H9 (cell line): ENCODE data around the gene COA8. TPM values are rescaled to one million over a fixed set of nuclear protein-coding genes. Genes with fewer than 3 reads are reported as not detected.

Source experiments
- DNase-seq: peaks from one replicate; pipeline ENCODE4 v3.0.0-alpha.2; 2017
- H2AFZ ChIP-seq: one replicate; pipeline ENCODE4 v1.6.1; 2013; ENCODE audit warnings: mild to moderate bottlenecking, low read length, control low read depth, moderate library complexity
- H2AK5ac ChIP-seq: 2 replicates; pipeline ENCODE4 v1.6.1; 2013; ENCODE audit warnings: low read length, control low read depth, mixed read lengths; ENCODE audit not compliant: insufficient read length
- H2BK120ac ChIP-seq: one replicate; pipeline ENCODE4 v1.6.1; 2013; ENCODE audit warnings: low read depth, mild to moderate bottlenecking, low read length, control low read depth, inconsistent platforms; ENCODE audit not compliant: poor library complexity, severe bottlenecking
- H2BK12ac ChIP-seq: 2 replicates; pipeline ENCODE4 v1.6.1; 2013; ENCODE audit warnings: low read length, control low read depth, mixed read lengths, low read depth; ENCODE audit not compliant: insufficient read length
- H2BK15ac ChIP-seq: 2 replicates; pipeline ENCODE4 v1.6.1; 2013; ENCODE audit warnings: low read depth, low read length, control low read depth
- H2BK20ac ChIP-seq: one replicate; pipeline ENCODE4 v1.6.1; 2013; ENCODE audit warnings: low read depth, mild to moderate bottlenecking, low read length, control low read depth, inconsistent platforms; ENCODE audit not compliant: poor library complexity, severe bottlenecking
- H2BK5ac ChIP-seq: 2 replicates; pipeline ENCODE4 v1.6.1; 2013; ENCODE audit warnings: low read length, control low read depth, mixed read lengths; ENCODE audit not compliant: insufficient read length
- H3K14ac ChIP-seq: 2 replicates; pipeline ENCODE4 v1.6.1; 2013; ENCODE audit warnings: low read length, control low read depth; ENCODE audit not compliant: insufficient read depth
- H3K18ac ChIP-seq: 2 replicates; pipeline ENCODE4 v1.6.1; 2013; ENCODE audit warnings: low read depth, mild to moderate bottlenecking, mixed read lengths, low read length, control low read depth; ENCODE audit not compliant: insufficient read length
- H3K23ac ChIP-seq: 2 replicates; pipeline ENCODE4 v1.6.1; 2013; ENCODE audit warnings: low read length, control low read depth, mixed read lengths, low read depth; ENCODE audit not compliant: insufficient read length
- H3K23me2 ChIP-seq: 2 replicates; pipeline ENCODE4 v1.6.1; 2013; ENCODE audit warnings: low read depth, mild to moderate bottlenecking, mixed read lengths, low read length, control low read depth; ENCODE audit not compliant: insufficient read length, poor library complexity, severe bottlenecking
- H3K27ac ChIP-seq: 2 replicates; pipeline ENCODE4 v1.5.1; 2013; ENCODE audit warnings: low read length, control low read depth, mixed read lengths, low read depth; ENCODE audit not compliant: insufficient read length
- H3K27me3 ChIP-seq: 2 replicates; pipeline ENCODE4 v1.6.1; 2013; ENCODE audit warnings: low read length, control low read depth, inconsistent platforms; ENCODE audit not compliant: insufficient read depth
- H3K4ac ChIP-seq: 2 replicates; pipeline ENCODE4 v1.6.1; 2013; ENCODE audit warnings: low read depth, mild to moderate bottlenecking, control low read depth, inconsistent platforms, low read length, moderate library complexity
- H3K4me1 ChIP-seq: 2 replicates; pipeline ENCODE4 v1.6.1; 2013; ENCODE audit warnings: low read length, control low read depth, inconsistent platforms; ENCODE audit not compliant: insufficient read depth
- H3K4me2 ChIP-seq: 2 replicates; pipeline ENCODE4 v1.6.1; 2013; ENCODE audit warnings: low read length, control low read depth, mixed read lengths; ENCODE audit not compliant: insufficient read length, insufficient read depth
- H3K56ac ChIP-seq: 2 replicates; pipeline ENCODE4 v1.6.1; 2013; ENCODE audit warnings: low read depth, mild to moderate bottlenecking, mixed read lengths, low read length, control low read depth; ENCODE audit not compliant: insufficient read length
- H3K79me1 ChIP-seq: 2 replicates; pipeline ENCODE4 v1.6.1; 2013; ENCODE audit warnings: low read depth, mild to moderate bottlenecking, moderate library complexity, low read length, control low read depth, inconsistent platforms; ENCODE audit not compliant: insufficient read depth, poor library complexity, severe bottlenecking
- H3K79me2 ChIP-seq: 2 replicates; pipeline ENCODE4 v1.6.1; 2013; ENCODE audit warnings: low read length, control low read depth, inconsistent platforms; ENCODE audit not compliant: insufficient read depth
- H3K9ac ChIP-seq: 2 replicates; pipeline ENCODE4 v1.6.1; 2013; ENCODE audit warnings: low read length, control low read depth, mixed read lengths; ENCODE audit not compliant: insufficient read length; ENCODE audit errors: extremely low read depth
- H3K9me3 ChIP-seq: one replicate; pipeline ENCODE4 v1.6.1; 2013; ENCODE audit warnings: low read depth, low read length, inconsistent platforms; ENCODE audit not compliant: control insufficient read depth
- H3T11ph ChIP-seq: one replicate; pipeline ENCODE4 v1.6.1; 2013; ENCODE audit warnings: mild to moderate bottlenecking, low read length, control low read depth, inconsistent platforms
- H4K20me1 ChIP-seq: one replicate; pipeline ENCODE4 v1.6.1; 2013; ENCODE audit not compliant: control insufficient read depth, insufficient read length, insufficient read depth
- H4K5ac ChIP-seq: 2 replicates; pipeline ENCODE4 v1.6.1; 2013; ENCODE audit warnings: low read depth, mild to moderate bottlenecking, mixed read lengths, low read length, control low read depth; ENCODE audit not compliant: insufficient read length
- H4K8ac ChIP-seq: replicated peaks from 2 replicates; pipeline ENCODE4 v1.6.1; 2013; ENCODE audit warnings: low read length, control low read depth, mixed read lengths, low read depth; ENCODE audit not compliant: insufficient read length
- H4K91ac ChIP-seq: 2 replicates; pipeline ENCODE4 v1.6.1; 2013; ENCODE audit warnings: low read depth, mild to moderate bottlenecking, moderate library complexity, mixed read lengths, low read length, control low read depth; ENCODE audit not compliant: insufficient read length
- H3K27ac Mint-ChIP-seq, 3 experiments: 2 replicates in 2 of 3; 3 replicates in 1 of 3; pipeline ENCODE4 v1.8.0; 2020 to 2021; ENCODE audit warnings: mixed read lengths in 3 of 3, mild to moderate bottlenecking in 1 of 3, moderate library complexity in 1 of 3
- H3K27me3 Mint-ChIP-seq: 2 replicates; pipeline ENCODE4 v1.8.0; 2021; ENCODE audit warnings: low read depth, mild to moderate bottlenecking, moderate library complexity, mixed read lengths
- H3K36me3 Mint-ChIP-seq, 3 experiments: 2 replicates in 2 of 3; 3 replicates in 1 of 3; pipeline ENCODE4 v1.8.0; 2020 to 2021; ENCODE audit warnings: low read depth in 3 of 3, mixed read lengths in 3 of 3; ENCODE audit not compliant: insufficient read depth in 1 of 3
- H3K4me1 Mint-ChIP-seq, 2 experiments: 2 replicates each; pipeline ENCODE4 v1.8.0; 2020; ENCODE audit warnings: mixed read lengths in 2 of 2
- H3K4me3 Mint-ChIP-seq, 2 experiments: 2 replicates in 1 of 2; 3 replicates in 1 of 2; pipeline ENCODE4 v1.8.0; 2020 to 2021; ENCODE audit warnings: mild to moderate bottlenecking in 2 of 2, mixed read lengths in 2 of 2, moderate library complexity in 1 of 2
- H3K9me3 Mint-ChIP-seq, 2 experiments: 2 replicates in 1 of 2; 3 replicates in 1 of 2; pipeline ENCODE4 v1.8.0; 2020; ENCODE audit warnings: mild to moderate bottlenecking in 2 of 2, mixed read lengths in 2 of 2, moderate library complexity in 1 of 2
- CTCF ChIP-seq: fragments of 200-600 bp; sonication (generic); conservative IDR thresholded peaks from 3 replicates; pipeline ENCODE4 v1.8.0; 2021; ENCODE audit warnings: antibody characterized with exemption, mild to moderate bottlenecking
- WGBS: extraction: QIAGEN DNeasy Blood & Tissue Kit; methylation state at CpG from one replicate; pipeline ENCODE4 v1.1.7; 2013; ENCODE audit warnings: missing lambda C conversion rate, low lambda C conversion rate, mixed read lengths; ENCODE audit not compliant: insufficient read length; ENCODE audit errors: extremely low coverage; 5-methylcytosine and 5-hydroxymethylcytosine counted together
- long read RNA-seq: library from polyadenylated mRNA; unstranded; transcript quantifications from one replicate; pipeline ENCODE4 v2.0.0, GENCODE V29; 2020
- total RNA-seq: library from RNA; stranded (reverse); gene quantifications from 2 replicates; pipeline ENCODE4 v1.2.1, GENCODE V29; 2021

The COA8 gene
- total RNA-seq, result 43.2 and 45.5 TPM in 2 replicates
- long read RNA-seq, transcript APOPT1-202 (3 exons, 575 nt), result minor isoform, 7 of 101 reads
- long read RNA-seq, transcript APOPT1-203 (4 exons, 782 nt), result minor isoform, 11 of 101 reads
- long read RNA-seq, transcript APOPT1-207 (5 exons, 906 nt), result minor isoform, 6 of 101 reads
- long read RNA-seq, transcript APOPT1-201 (5 exons, 2,523 nt), result major isoform, 71 of 101 reads
- long read RNA-seq, partial matches to known transcripts, result 0 of 101 reads
- long read RNA-seq, other reads (novel, unspliced or antisense), result 5 of 101 reads

- Histone ChIP-seq H2BK12ac (no peak within 1 kb of the TSS), H4K91ac (no peak within 1 kb of the TSS), H3K27me3 (no peaks in the 10 kb centered on the region), H3K14ac (peak within 1 kb of the TSS; percentile 98), H3K79me1 (peaks cover 12% of the 10 kb centered on the region), H4K8ac (no peak within 1 kb of the TSS), H3K18ac (peak within 1 kb of the TSS; percentile 28), H3K4ac (no peak within 1 kb of the TSS), H3T11ph (no peak within 1 kb of the TSS), H3K4me2 (peak within 1 kb of the TSS; percentile 99), H3K27ac (no peak within 1 kb of the TSS), H2BK15ac (no peak within 1 kb of the TSS), H3K23ac (no peak within 1 kb of the TSS), H3K4me1 (no peaks in the 10 kb centered on the region), H3K23me2 (peaks cover 13% of the 10 kb centered on the region), H3K9ac (peak within 1 kb of the TSS; percentile 77), H4K20me1 (no peaks in the 10 kb centered on the region), H2AFZ (no peak within 1 kb of the TSS), H3K56ac (no peak within 1 kb of the TSS), H3K9me3 (no peaks in the 10 kb centered on the region), H2BK5ac (no peak within 1 kb of the TSS), H2BK20ac (no peak within 1 kb of the TSS), H2BK120ac (no peak within 1 kb of the TSS), H4K5ac (no peak within 1 kb of the TSS), H2AK5ac (no peak within 1 kb of the TSS), H3K79me2 (peaks cover 28% of the 10 kb centered on the region; the same call in 1 of the 2 replicates)
- no CpG with 5 or more reads among the region's 109 CpGs for WGBS
- no peak for TF ChIP-seq CTCF
- Mint-ChIP-seq H3K9me3 (no peaks in the 10 kb centered on the region), H3K27me3 (no peaks in the 10 kb centered on the region), H3K27ac (peak within 1 kb of the TSS; percentile 93 to 95 (median 95)), H3K4me3 (peak within 1 kb of the TSS; percentile 85 to 98), H3K4me1 (peaks cover 22% of the 10 kb centered on the region in 2 experiments), H3K36me3 (peaks cover 19 to 29% (median 24%) of the 10 kb centered on the region in 3 experiments)
- peak; percentile 89 for DNase-seq
These were observed at the start of gene COA8, which contains the start of gene BAG5 for GRCh38 chr14:103562429-103563225. Gene COA8 (plus strand): TSS chr14:103562960. CDS start chr14:103563002, 42 bp downstream. Gene BAG5 (minus strand): TSS chr14:103562657. CDS start chr14:103561164, 1,493 bp downstream.
